Fibroblast of lung (primary cell): ENCODE data around the gene NRG2.

Experiments
- CTCF ChIP-seq, 2 donors: IDR thresholded peaks in 1 of 2; conservative IDR thresholded peaks in 1 of 2; 1 replicate in 1 of 2; 2 replicates in 1 of 2; pipeline ENCODE4 v1.5.1; 2011 to 2012; ENCODE audit warnings: low read length in 2 of 2, control low read depth in 1 of 2, inconsistent platforms in 1 of 2, low read depth in 1 of 2, mild to moderate bottlenecking in 1 of 2
- EZH2 ChIP-seq: IDR thresholded peaks from 2 replicates; pipeline ENCODE4 v1.5.1; 2012; ENCODE audit warnings: low read length, control low read depth, mild to moderate bottlenecking; ENCODE audit errors: missing control alignments

- TF ChIP-seq CTCF (conservative IDR thresholded peaks at IDR 0.05 in 1 of 2, IDR thresholded peaks at IDR 0.05 in 1 of 2; ENCODE audit: low read depth in 1 of 2, low read length in 2 of 2) (no peak), EZH2 (no peak)
These were observed 68.4 kb downstream of the NRG2 start for GRCh38 chr5:139974661-139975060.
